Fibroblast of villous mesenchyme (primary cell): Measurements from ENCODE around the gene CNTNAP4. TPM values are rescaled to one million over a fixed set of nuclear protein-coding genes. Genes with fewer than 3 reads are reported as not detected.

Experiments
- DNase-seq: peaks from one replicate; pipeline ENCODE4 v3.0.0-alpha.2; 2010; ENCODE audit warnings: low read depth
- H3K4me3 ChIP-seq: 2 replicates; pipeline ENCODE4 v1.5.1; 2011; ENCODE audit warnings: low read depth, mild to moderate bottlenecking, low read length
- total RNA-seq: library from RNA; depleted of rRNA; stranded (reverse); fragments of >200 nt; gene quantifications from 2 replicates; pipeline ENCODE4 v1.2.3, GENCODE V29; 2012
- TF ChIP-seq, protein P1 (sequence below): IDR thresholded peaks from 2 replicates; pipeline ENCODE4 v1.5.1; 2012; ENCODE audit warnings: low read depth, mild to moderate bottlenecking, low read length; ENCODE audit not compliant: insufficient read depth

Gene CNTNAP4
- total RNA-seq, 1 donor = not detected

DNA sequence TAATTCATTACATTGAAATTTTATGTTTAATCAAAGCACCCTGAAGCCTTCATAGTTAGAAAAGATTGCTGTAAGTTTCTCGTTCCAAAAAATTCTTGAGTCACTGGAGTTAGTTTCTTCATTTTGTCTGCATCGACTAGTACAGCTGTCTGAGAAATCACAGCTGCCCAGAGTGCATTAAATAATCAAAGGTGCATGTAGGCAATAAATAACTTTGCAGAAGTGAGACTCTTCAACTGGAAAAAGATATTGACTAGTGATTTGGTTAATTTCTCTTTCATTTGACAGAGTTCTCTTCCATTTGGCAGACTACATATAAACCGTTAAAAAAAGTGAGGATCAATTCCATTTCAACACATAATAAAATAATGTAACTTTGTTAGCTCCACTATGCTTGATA, 234.0 kb downstream of the CNTNAP4 start:
- no peak for DNase-seq
- TF ChIP-seq, protein P1, sequence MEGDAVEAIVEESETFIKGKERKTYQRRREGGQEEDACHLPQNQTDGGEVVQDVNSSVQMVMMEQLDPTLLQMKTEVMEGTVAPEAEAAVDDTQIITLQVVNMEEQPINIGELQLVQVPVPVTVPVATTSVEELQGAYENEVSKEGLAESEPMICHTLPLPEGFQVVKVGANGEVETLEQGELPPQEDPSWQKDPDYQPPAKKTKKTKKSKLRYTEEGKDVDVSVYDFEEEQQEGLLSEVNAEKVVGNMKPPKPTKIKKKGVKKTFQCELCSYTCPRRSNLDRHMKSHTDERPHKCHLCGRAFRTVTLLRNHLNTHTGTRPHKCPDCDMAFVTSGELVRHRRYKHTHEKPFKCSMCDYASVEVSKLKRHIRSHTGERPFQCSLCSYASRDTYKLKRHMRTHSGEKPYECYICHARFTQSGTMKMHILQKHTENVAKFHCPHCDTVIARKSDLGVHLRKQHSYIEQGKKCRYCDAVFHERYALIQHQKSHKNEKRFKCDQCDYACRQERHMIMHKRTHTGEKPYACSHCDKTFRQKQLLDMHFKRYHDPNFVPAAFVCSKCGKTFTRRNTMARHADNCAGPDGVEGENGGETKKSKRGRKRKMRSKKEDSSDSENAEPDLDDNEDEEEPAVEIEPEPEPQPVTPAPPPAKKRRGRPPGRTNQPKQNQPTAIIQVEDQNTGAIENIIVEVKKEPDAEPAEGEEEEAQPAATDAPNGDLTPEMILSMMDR = no peak
- H3K4me3 ChIP-seq = no peak overlapping the region

DNA sequence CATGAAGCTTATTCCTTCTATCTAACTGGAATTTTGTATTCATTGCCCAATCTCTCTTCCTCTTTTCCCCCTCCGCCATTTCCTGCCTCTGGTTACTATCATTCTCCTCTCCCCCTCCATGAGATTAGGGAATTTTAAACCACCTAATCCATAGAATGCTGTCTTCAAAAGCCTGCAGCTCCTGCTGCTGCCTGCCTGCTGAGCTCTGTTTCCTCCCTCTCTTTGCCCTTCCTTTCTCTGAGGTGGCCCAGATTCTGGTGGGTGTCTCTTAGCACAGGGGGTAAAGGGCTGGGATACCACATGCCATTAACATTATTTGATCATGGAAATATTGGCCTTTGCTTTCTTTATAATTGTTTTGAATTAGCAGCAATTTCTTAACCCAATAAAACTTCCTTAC, 241.6 kb downstream of the CNTNAP4 start:
- TF ChIP-seq, protein P1 = no peak
- DNase-seq = no peak
- no peak overlapping the region for H3K4me3 ChIP-seq

DNA sequence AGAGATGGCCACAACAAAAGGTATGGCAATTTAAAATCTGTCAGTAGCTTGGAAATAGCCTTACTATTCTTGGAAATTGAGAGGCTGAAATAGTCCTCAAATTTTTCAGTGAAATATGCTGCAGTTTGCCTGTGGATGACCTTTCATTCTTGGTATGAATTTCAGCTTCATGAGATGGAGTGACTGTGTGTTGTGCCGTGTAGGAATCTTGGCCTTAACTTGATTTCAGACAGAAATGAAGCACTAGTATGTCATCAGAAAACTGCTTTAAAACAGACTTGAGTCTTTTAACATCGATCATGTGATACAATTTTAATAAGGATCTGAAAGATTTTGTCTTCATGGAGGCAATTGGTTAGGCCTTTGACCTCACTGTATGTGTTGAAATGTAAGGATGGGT, 247.2 kb downstream of the CNTNAP4 start:
- H3K4me3 ChIP-seq = no peak overlapping the region
- TF ChIP-seq, protein P1 = no peak
- no peak for DNase-seq

DNA sequence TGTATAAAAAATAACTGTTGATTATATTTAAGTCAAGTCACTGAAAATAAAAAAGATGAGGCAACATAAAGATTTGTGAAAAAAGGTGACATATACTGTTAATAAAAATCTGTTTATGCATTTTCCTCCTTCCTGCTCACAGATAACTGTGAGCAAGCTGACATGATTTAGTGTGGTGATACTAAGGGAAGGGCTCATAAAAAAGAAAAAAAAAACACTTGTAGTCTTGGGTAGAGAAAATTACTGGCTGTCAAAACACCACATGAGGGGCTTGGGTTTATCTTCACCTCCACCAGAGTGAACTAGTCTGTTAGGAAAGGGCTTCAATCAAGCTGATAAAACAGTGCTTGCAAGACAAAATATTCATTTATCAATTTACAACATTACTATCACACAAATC, 247.6 kb downstream of the CNTNAP4 start:
- H3K4me3 ChIP-seq = no peak overlapping the region
- DNase-seq = no peak
- TF ChIP-seq, protein P1 = no peak

DNA sequence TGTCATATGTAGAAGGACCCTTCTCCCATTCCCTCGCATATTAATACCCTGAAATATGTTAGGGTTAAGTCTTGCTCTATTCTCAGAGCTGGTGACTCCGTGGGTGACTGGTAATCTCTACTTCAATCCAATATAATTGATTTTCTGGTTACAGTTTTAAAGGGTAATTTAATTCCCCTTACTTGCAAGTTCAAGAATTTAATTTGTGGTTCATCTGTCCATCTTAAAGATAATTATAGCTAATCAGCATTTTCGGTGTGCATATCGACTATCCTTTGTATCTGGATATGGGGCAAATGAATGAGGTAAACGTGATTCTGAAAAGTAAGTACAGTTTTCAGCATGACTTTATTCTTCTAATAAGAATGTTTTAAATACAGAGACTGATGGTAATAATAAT, 250.0 kb downstream of the CNTNAP4 start:
- no peak overlapping the region for H3K4me3 ChIP-seq
- DNase-seq = no peak
- TF ChIP-seq, protein P1 = no peak

DNA sequence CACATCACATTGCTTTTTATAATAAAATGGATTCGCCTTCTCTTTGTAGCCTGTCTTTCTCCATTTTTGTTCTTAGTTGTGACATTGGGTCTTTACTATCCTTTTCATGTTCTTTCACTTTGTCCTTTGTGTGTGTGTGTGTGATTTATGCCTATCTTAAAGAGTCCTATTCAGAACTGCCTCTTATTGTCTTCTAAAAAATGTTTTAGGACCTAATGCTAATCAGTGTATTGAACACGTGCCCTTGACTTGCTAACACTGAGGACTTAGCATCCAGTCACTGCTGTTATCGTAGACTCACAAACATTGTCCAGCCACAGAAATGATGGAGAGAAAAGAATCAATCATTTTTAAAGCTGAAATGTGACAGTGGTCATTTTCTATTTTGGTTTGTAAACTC, 251.9 kb downstream of the CNTNAP4 start:
- TF ChIP-seq, protein P1 = no peak
- DNase-seq = no peak
- H3K4me3 ChIP-seq = no peak overlapping the region

DNA sequence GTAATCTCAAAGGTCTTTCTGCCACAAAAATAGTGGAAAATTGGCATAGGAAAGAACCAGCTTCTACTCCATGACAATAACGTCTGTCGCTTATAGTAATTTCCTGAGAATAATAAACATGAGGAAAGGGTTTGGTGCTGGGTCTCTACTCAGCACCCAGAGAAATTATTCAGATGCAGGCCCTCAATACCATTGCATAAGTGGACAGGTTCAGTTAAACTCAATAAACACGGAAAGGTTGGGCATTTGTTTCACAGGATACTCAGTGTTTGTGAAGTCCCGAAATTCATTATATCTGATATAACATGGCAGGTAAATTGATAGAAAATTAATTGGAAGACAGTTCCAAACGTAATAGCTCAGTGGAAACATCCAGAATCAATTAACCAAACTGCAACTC, 254.0 kb downstream of the CNTNAP4 start:
- TF ChIP-seq, protein P1 = no peak
- no peak overlapping the region for H3K4me3 ChIP-seq
- DNase-seq = no peak
